Stimulated activated CD4-positive, alpha-beta T cell treated with anti-CD3 and anti-CD28 coated beads, Interleukin-12 subunit alpha, Interleukin-12 subunit beta, amount 100 ng/mL, for 48 hours (primary cell): ENCODE measurements around the gene PPP1R37.

ENCODE experiments used
- DNase-seq, 3 donors: peaks; one replicate each; pipeline ENCODE4 v3.0.0-alpha.2; 2020; ENCODE audit warnings: low read depth in 2 of 3, low spot score in 1 of 3

PPP1R37 gene, protein sequence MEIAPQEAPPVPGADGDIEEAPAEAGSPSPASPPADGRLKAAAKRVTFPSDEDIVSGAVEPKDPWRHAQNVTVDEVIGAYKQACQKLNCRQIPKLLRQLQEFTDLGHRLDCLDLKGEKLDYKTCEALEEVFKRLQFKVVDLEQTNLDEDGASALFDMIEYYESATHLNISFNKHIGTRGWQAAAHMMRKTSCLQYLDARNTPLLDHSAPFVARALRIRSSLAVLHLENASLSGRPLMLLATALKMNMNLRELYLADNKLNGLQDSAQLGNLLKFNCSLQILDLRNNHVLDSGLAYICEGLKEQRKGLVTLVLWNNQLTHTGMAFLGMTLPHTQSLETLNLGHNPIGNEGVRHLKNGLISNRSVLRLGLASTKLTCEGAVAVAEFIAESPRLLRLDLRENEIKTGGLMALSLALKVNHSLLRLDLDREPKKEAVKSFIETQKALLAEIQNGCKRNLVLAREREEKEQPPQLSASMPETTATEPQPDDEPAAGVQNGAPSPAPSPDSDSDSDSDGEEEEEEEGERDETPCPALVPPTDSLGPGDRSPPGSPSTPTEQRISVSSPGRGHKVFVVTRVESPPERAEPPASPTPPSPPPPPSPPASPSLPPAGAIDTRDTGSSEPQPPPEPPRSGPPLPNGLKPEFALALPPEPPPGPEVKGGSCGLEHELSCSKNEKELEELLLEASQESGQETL

DNA sequence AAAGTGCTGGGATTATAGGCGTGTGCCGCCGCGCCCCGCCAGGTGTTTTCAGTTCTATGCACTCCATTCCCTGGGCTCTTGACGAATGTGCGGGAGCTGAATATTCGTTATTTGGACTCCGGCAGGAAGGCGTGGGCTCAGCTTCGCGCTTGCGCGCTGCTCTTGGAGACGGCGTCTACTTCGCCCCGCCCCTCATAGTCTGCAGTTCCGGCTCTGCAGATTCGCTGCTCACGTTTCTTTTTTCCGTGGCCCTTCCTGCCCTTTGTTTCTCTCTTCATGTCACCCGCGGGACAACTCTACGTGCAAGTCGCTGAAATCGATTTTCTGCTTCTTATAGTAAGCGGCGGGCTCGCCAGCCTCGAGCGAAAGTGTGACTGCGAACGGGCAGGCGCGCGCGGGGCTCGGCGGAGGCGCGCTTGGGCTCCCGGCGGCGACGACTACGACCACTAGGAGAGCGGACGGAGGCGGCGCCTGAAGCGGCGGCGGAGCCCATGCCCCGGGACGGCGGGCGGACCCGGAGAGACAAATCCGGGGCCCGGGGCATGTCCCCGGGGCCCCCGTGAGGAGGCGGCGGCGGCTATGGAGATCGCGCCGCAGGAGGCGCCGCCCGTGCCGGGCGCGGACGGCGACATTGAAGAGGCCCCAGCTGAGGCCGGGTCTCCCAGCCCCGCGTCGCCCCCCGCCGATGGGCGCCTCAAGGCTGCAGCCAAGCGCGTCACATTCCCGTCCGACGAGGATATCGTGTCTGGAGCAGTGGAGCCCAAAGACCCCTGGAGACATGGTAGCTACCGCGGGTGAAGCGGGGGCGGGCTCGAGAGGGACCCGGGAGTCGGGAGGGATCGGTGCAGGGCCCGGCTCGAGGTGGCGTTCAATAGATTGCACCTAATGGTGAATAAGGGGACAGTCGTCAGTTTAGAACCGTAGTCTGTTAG lies at the start of gene PPP1R37:
Gene PPP1R37 (plus strand): TSS at position 433 of the 932 bp plus-strand sequence. CDS start 147 bp downstream, at position 580.
- peak; percentile 83 to 89 (median 87) for DNase-seq

DNA sequence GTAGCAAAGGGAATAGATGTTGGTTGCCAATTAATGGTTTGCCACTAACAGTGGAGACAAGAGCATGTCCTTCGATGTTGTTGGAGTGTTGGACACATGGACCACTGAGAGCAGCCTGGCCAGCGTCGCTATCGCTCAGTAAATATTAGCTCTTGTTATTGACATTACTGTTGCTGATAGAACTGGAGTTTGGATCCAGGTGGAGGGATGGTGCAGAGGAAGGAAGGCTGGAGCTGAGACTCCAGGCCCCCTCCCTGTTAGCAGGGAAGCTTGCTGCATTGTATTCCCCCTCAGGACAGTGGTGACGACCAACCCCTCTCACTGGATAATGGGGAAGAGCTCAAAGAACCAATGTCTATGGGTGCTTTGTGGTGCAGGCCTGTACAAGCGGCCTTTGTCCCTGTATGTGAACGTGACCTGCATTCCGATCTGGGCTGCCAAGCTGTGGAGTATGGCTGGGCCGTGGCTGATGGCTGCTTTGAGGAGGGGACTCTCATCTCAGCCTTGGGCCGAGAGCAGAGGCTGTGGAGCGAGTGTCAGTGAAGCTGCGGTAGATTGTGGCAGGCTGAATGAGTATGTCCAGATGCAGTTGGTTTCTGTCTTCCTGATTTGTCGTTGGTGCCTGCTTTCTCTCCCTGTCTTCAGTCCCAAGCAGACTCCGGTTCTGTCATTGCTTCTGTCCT lies 47.2 kb upstream of the PPP1R37 start:
- DNase-seq: no peak

DNA sequence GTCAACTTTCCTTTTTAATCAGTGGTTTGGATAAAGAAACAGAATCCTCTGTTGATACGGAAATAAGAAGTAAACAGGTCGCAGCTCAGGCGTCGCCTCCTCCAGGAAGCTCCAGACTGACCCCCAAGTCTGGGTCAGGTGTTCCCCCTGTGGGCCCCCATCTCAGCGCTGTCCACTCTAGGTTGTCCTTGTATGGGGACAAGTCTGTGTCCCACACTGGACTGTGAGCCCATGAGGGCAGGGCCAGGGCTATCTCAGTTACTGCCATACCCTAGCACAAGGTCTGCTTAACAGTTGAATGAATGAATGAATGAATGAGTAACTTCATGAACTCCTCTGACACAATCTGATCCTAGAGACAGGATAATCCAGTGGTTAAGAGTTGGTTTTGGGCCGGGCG lies 46.6 kb upstream of the PPP1R37 start:
- no peak for DNase-seq

DNA sequence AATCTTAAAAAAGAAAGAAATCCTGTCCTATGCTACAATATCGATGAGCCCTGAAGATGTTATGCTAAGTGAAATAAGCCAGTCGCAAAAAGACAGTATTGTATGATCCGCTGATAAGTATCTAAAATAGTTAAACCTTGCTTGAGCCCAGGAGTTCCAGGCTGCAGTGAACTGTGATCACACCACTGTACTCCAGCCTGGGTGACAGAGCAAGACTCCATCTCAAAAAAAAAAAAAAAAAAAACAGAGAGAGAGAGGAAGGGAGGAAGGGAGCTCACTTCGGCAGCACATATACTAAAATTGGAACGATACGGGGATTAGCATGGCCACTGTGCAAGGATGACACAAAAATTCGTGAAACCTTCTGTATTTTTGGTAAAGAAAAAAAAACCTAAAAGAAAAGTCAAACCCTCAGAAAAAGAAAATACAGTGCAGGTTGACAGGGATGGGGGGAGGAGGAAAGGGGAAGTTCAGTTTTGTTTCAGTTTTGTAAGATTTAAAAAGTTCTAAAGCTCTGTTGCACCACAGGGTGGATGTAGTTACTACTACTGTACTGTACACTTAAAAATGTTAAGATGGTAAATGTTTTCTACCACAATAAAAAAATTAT lies 45.7 kb upstream of the PPP1R37 start:
- no peak for DNase-seq

DNA sequence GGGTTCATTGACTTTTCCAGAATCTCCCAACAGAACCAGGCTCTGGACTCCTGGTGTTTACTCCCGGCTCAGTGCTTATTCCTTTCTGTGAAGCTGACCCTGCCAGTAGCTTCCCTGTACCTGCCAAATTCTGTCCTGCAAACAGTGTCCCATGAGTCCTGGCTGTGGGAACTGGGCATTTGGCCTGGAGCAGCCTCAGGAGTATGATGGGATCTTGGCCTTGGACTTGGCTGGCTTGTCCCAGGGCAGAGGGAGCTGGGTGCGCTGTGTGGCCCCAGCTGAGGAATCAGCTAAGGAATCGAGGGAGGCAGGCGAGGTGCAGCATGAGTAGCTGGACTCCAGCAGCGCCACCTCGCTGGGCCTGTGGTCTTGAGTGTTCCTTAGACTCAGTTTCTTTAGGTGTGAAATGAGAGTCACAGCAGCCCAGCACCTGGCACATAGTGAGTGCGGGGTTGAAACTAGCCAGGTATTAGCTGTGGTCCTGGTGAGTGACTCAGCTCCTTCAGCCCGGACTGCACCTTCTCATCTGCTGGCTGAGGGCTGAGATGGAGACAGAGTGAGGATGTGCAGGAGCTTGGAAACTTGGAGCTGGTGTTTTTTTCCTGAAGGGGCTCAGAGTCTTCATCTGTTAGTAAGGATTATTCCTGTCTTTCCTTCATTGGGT lies 43.8 kb upstream of the PPP1R37 start:
- no peak for DNase-seq

DNA sequence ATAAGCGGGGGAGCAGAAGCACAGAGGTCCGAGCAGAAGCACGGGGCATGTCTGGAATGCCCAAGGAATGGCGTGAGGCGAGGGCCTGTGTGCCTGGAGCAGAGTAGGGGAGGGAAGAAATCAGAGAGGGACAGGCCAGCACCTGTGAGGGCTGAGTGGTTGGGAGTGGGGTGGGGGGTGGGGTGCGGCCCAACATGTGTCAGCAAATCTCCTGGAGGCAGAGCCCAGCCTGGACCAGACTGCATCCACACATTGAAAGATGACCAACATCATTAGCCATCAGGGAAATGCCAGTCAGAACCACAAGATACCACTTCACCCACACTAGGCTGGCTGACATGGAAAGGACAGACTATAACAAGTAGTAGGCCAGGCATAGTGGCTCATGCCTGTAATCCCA lies 42.9 kb upstream of the PPP1R37 start:
- DNase-seq: no peak

DNA sequence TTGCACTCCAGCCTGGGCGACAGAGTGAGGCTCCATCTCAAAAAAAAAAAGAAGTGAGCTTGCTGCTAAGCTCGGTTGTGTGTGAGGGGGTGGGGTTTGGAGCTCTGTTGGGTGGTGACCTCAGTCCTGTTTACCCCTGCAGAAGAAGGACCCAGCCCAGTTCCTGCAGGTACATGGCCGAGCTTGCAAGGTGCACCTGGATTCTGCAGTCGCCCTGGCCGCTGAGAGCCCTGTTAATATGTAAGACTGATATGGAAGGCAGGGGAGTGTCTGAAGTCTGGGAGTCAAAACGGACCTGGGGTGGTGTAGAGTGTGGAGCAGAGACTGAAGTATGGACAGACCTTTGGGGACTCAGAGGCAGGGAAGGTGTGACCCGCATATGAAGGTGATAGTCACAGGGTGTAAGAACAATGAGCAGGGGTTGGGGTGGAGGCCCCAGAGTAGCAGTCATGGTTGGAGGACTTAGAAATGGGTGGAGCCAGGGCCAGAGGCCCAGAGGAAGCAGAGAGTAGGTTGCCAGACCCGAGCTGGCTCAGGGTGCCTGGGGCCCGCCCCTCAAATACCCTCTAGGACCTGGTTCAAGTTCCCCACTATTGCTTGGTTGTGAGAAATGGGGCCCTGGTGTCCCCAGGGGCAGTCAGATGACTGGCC lies 40.9 kb upstream of the PPP1R37 start:
- no peak for DNase-seq

DNA sequence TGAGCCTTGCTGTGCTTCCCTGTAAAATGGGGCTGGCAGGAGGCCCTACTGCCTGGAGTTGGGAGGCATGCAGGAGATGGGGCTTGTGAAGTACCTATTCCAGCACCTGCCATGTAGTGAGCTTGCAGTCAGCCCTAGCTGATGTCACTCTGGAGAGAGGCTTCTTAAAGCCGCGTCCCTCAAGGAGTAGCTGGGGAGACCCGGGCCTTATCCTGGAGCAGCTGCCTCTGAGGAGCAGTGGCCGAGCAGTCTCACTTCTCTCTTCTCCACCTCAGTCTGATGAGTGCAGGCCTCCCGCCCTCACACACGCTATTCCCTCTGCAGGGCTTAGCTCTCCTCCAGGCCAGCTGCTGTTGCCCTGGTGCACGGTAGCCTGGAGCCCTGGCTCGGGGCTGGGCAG lies 36.1 kb upstream of the PPP1R37 start:
- DNase-seq: no peak

DNA sequence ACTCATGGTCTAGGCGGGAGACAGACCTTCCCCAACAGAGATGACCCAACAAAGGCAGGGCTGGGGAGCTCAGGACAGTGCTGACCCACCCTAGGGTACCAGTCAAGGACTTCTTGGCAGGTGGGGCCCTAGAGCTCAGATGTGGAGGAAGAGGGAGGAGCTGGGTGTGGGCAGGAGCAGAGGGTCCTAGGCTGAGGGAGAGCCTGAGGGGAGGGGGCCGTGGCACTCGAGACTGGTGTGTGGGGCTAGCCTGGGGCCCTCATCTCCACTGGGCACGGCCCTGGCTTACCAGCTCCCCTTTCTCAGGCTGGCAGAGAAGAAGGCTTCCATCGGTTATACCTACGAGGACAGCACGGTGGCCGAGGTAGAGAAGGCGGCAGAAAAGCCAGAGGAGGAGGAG lies 35.5 kb upstream of the PPP1R37 start:
- DNase-seq: no peak

DNA sequence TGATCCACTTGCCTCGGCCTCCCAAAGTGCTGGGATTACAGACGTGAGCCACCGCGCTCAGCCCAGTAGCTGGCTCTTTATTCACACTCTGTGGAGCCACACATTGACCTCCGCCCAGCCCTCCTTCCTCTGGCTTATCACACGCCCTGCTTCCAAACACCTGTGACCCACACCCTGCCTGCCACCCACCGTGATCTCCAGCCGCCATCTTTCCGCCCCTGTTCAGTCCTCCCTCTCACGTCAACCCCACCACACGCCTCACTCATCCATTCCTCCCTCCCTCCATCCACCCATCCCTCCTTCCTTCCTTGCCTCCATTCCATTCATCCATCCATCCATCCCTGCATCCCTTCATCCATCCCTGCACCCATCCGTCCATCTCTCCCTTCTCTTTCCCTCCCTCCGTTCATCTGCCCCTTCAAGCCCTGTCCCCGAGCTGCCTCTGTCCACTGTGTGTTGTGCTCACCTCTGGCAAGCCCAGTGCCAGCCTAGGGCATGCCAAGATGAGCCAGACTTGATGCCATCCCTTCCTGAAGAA lies 34.3 kb upstream of the PPP1R37 start:
- no peak for DNase-seq

DNA sequence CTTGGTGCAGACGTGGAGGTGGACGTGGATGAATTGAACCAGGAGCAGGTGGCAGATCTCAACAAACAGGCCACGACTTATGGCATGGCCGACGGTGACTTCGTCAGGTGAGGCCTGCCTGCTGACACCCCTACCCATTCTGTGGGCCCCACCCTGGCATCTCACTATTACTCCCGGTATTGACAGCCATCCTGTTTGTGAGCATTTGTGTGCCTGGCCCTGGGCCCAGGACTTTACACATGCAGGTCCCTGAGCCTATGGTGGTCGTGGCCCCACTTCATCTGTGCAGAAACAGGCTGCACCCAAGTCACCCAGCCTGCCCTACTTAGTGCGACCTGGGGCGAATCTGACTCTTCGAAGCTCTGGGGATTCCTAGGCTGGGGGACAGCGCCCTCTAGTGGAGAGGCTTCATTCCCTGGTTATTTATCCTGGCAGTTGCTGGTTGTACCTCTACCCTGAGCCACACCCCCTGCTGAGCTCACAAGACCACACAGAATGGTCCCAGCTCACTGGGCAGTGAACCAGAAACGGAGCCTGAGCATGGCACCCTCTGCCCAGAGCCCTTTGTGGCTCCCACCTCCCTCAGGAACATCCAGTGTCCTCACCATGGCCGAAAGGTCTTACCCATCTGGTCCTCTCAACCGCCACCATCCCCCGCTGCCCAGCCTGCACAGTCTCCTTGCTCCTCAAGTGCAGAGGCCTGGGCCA lies 33.6 kb upstream of the PPP1R37 start:
- DNase-seq: peak; percentile 65 to 91 (median 79)

DNA sequence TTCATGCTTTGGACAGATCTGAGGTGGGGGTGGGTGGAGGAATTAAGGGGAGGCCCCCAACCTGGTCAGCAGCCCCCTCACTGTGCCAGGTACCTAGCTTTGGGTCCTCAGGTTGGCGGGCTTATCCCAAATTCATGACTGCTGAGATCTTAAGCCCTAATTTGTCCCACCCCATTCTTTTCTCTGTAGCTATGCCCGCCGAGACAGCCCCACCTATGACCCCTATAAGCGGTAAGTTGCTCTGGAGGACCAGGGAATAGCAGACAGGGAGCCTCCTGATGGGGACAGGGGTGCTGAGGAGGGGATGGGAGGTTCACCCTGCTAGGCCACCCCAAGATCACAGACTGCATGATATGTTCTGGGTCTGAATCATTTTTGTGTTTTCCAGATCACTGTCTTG lies 31.0 kb upstream of the PPP1R37 start:
- DNase-seq: no peak

DNA sequence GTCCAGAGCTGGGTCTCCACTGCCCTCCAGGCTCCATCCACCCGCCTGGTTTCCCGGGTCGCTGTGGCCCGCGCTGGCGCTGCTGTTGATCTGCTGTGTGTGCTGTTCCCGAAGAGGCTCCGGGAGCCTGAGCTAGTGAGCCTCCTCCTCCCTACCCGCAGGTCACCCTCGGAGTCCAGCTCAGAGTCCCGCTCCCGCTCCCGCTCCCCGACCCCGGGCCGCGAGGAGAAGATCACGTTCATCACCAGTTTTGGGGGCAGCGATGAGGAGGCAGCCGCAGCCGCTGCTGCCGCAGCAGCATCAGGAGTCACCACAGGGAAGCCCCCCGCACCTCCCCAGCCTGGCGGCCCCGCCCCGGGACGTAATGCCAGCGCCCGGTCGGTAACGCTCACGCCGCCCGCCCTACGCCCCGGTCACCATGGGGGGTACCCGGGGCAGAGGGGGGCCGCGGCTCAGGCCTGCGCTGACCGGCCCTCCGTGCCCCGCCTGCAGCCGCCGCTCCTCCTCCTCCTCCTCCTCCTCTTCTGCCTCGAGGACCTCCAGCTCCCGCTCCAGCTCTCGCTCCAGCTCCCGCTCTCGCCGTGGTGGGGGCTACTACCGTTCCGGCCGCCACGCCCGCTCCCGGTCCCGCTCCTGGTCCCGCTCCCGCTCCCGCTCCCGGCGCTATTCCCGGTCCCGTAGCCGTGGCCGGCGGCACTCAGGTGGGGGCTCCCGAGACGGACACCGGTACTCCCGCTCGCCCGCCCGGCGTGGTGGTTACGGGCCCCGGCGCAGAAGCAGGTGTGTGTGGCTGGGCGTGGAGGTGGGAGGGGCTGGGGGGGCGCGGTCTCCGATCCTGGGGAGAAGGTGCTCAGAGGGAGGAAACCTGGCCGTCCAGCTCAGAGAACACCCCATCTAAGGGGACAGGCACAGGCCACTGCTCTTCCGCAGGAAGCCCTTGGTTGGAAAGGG lies 28.9 kb upstream of the PPP1R37 start:
- no peak for DNase-seq

DNA sequence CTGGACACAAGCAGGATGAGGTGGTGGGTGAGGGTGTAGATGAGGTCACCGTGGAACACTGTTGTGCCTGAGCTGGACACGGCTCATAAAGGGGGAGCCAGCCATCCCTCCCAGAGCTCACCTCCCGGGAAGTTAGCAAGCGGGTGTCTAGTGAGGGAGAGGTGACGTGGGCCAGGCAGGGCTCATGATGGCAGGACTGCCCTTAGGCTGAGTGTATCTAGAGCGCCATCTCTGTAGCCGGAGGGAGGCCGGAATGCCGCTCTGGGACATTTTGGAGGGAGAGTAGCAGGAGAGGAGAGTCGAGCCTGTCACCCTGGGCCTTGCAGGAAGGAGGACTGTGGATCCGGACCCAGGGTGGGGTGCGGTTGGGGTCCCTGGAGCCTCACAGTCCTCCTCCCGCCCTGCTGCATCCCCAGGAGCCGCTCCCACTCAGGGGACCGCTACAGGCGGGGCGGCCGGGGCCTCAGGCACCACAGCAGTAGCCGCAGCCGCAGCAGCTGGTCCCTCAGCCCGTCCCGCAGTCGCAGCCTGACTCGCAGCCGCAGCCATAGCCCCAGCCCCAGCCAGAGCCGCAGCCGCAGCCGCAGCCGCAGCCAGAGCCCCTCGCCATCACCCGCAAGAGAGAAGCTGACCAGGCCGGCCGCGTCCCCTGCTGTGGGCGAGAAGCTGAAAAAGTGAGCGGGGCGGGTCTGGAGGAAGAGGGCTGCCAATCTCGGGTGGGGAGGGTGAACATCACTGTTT lies 25.9 kb upstream of the PPP1R37 start:
- no peak for DNase-seq

DNA sequence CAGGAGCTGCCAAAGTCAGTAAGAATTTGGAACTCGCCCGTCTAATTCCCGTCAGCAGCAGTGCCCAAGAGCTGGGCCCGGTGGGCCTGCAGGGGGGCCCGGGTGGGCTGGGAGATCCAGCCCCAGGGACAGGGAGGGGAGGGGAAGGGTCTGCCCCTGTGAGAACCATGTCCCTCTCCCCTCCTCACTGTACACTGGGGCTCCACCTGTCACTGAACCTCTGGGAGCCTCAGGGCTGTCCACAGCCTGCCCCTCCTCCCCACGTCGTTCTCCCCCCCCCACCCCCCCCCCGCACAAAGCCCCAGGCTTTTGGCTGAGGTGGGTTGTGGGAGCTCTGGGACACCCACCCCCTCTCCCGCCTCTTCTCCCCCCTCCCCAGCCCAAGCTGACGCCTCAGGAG lies 24.9 kb upstream of the PPP1R37 start:
- no peak for DNase-seq

DNA sequence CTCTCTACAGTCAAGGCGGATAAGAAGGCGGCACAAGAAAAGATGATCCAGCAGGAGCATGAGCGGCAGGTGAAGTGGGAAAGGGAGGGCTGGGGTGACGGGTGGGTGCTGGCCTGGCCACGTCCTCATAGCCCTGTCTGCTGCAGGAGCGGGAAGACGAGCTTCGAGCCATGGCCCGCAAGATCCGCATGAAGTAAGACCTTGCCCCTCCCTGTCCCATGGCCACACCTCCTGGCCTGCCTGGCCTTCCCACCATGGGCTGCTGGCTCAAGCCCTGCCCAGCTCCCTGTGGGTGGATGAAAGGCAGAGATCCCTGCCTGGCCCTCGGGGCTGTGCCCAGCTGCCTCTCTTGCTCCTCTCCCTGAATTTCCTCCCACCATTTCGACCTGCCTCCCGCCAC lies 23.9 kb upstream of the PPP1R37 start:
- no peak for DNase-seq

DNA sequence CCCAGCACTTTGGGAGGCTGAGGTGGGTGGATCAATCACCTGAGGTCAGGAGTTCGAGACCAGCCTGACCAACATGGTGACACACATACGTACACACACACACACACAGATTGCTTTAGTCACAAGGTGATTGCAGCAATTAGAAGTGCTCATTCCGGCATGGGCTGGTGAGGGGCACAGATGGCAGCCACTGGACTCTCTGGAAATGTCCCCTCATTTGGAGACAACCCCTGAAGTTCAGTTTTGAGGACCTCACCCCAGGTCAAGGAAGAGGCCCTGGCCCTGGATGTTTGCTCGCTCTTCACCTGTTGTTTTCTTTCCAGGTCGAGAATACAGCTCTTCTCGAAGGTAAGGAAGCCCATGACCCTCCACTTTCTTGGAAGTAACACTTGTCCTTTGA lies 22.8 kb upstream of the PPP1R37 start:
- DNase-seq: no peak
